ENCODE results near the gene TTC28. TPM values are rescaled to one million over a fixed set of nuclear protein-coding genes. Genes with fewer than 3 reads are reported as not detected.

TTC28 gene
- total and polyA plus RNA-seq, 10 of the 15 experiments (the other 5 are each of a cell fraction or from before 2014, with no cell fraction given): 0.15 to 8.4 (median 1.4) TPM

DNA sequence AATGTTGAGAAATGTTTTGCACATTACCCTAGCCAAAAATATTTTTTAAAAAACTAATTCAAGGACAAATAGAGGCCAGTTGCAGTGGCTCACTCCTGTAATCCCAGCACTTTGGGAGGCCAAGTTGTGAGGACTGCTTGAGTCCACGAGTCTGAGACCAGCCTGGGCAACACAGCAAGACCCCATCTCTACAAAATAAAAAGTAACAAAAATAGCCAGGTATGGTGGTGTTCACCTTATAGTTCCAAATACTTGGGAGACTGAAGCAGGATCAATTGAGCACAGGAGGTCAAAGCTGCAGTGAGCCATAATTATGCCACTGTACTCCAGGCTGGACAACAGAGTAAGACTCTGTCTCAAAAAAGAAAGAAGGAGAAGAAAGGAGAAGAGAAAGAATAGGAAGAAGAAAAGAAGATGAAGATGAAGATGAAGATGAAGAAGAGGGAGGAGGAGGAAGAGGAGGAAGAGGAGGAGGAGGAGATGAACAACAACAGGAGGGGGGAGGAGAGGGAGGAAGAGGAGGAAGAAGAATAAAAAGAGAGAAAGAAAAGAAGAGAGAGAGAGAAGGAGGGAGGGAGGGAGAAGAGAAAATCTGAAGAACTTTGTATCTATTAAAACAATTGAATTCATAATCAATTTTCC is 136.5 kb downstream of the TTC28 start:
- no peak for FAIRE-seq
- 0% methylated on average over 1 of the region's 1 CpG for WGBS (ENCODE audit: insufficient coverage, insufficient replicate concordance, low lambda C conversion rate, missing lambda C conversion rate)
- BruUV-seq (replicated peaks): no TSS peak
- TF ChIP-seq, protein P1, sequence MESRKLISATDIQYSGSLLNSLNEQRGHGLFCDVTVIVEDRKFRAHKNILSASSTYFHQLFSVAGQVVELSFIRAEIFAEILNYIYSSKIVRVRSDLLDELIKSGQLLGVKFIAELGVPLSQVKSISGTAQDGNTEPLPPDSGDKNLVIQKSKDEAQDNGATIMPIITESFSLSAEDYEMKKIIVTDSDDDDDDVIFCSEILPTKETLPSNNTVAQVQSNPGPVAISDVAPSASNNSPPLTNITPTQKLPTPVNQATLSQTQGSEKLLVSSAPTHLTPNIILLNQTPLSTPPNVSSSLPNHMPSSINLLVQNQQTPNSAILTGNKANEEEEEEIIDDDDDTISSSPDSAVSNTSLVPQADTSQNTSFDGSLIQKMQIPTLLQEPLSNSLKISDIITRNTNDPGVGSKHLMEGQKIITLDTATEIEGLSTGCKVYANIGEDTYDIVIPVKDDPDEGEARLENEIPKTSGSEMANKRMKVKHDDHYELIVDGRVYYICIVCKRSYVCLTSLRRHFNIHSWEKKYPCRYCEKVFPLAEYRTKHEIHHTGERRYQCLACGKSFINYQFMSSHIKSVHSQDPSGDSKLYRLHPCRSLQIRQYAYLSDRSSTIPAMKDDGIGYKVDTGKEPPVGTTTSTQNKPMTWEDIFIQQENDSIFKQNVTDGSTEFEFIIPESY (IDR thresholded peaks at IDR 0.05): no peak
- TF ChIP-seq SMARCA5 (IDR thresholded peaks at IDR 0.05): no peak
- no peak for TF ChIP-seq CBX3 (IDR thresholded peaks at IDR 0.05; ENCODE audit: borderline replicate concordance, low read depth)
- TF ChIP-seq ZNF217 (IDR thresholded peaks at IDR 0.05): no peak
- no peak for TF ChIP-seq ASH2L (IDR thresholded peaks at IDR 0.05; ENCODE audit: borderline replicate concordance, low read depth)
- TF ChIP-seq, protein P2, sequence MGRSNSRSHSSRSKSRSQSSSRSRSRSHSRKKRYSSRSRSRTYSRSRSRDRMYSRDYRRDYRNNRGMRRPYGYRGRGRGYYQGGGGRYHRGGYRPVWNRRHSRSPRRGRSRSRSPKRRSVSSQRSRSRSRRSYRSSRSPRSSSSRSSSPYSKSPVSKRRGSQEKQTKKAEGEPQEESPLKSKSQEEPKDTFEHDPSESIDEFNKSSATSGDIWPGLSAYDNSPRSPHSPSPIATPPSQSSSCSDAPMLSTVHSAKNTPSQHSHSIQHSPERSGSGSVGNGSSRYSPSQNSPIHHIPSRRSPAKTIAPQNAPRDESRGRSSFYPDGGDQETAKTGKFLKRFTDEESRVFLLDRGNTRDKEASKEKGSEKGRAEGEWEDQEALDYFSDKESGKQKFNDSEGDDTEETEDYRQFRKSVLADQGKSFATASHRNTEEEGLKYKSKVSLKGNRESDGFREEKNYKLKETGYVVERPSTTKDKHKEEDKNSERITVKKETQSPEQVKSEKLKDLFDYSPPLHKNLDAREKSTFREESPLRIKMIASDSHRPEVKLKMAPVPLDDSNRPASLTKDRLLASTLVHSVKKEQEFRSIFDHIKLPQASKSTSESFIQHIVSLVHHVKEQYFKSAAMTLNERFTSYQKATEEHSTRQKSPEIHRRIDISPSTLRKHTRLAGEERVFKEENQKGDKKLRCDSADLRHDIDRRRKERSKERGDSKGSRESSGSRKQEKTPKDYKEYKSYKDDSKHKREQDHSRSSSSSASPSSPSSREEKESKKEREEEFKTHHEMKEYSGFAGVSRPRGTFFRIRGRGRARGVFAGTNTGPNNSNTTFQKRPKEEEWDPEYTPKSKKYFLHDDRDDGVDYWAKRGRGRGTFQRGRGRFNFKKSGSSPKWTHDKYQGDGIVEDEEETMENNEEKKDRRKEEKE (IDR thresholded peaks at IDR 0.05): no peak
- TF ChIP-seq, protein P3, sequence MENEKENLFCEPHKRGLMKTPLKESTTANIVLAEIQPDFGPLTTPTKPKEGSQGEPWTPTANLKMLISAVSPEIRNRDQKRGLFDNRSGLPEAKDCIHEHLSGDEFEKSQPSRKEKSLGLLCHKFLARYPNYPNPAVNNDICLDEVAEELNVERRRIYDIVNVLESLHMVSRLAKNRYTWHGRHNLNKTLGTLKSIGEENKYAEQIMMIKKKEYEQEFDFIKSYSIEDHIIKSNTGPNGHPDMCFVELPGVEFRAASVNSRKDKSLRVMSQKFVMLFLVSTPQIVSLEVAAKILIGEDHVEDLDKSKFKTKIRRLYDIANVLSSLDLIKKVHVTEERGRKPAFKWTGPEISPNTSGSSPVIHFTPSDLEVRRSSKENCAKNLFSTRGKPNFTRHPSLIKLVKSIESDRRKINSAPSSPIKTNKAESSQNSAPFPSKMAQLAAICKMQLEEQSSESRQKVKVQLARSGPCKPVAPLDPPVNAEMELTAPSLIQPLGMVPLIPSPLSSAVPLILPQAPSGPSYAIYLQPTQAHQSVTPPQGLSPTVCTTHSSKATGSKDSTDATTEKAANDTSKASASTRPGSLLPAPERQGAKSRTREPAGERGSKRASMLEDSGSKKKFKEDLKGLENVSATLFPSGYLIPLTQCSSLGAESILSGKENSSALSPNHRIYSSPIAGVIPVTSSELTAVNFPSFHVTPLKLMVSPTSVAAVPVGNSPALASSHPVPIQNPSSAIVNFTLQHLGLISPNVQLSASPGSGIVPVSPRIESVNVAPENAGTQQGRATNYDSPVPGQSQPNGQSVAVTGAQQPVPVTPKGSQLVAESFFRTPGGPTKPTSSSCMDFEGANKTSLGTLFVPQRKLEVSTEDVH (IDR thresholded peaks at IDR 0.05; ENCODE audit: low read depth, partially characterized antibody): no peak
- no peak for TF ChIP-seq SRF (IDR thresholded peaks at IDR 0.05; ENCODE audit: low read depth in 2 of 2, low read length in 2 of 2)
- no peak for TF ChIP-seq NFIC (IDR thresholded peaks at IDR 0.05; ENCODE audit: low read depth, low read length)
- TF ChIP-seq EZH2 (IDR thresholded peaks at IDR 0.05; ENCODE audit: borderline replicate concordance, control insufficient read depth, low read depth, low read length): no peak
- TF ChIP-seq CREM (IDR thresholded peaks at IDR 0.05; ENCODE audit: low read depth): no peak
- no peak for TF ChIP-seq SPI1 (IDR thresholded peaks at IDR 0.05; ENCODE audit: borderline replicate concordance, insufficient read depth, low read depth, low read length)

More for the DNA sequence above, 136.5 kb downstream of the TTC28 start:
- no peak for DNase-seq (ENCODE audit: low read depth, low spot score)
- Histone ChIP-seq H3K79me2 (ENCODE audit: control insufficient read depth, insufficient read depth, low read length) (no peaks in the 10 kb centered on the region), H3K9ac (ENCODE audit: control insufficient read depth, insufficient read depth, low read length) (no peak overlapping the region), H3K4me2 (ENCODE audit: control insufficient read depth, insufficient read depth) (no peak overlapping the region), H3K27me3 (replicated peaks in 1 of 2; ENCODE audit: control insufficient read depth in 2 of 2, insufficient read depth in 2 of 2, low read length in 1 of 2) (no peaks in the 10 kb centered on the region), H2AFZ (ENCODE audit: control insufficient read depth, low read depth, low read length) (no peak overlapping the region), H4K20me1 (ENCODE audit: control insufficient read depth, insufficient read depth) (no peaks in the 10 kb centered on the region), H3K9me3 (replicated peaks; ENCODE audit: control insufficient read depth, insufficient read depth, low read length) (no peaks in the 10 kb centered on the region), H3K4me3 (no peak overlapping the region), H3K36me3 (ENCODE audit: control insufficient read depth in 2 of 2, insufficient read depth in 2 of 2, low read length in 1 of 2) (no peaks in the 10 kb centered on the region), H3K4me1 (ENCODE audit: control insufficient read depth, insufficient read depth, low read length) (no peaks in the 10 kb centered on the region), H3K27ac (ENCODE audit: control insufficient read depth, insufficient read depth) (no peak overlapping the region)
- CTCF ChIA-PET: no interaction called here
- POLR2A ChIA-PET: no interaction called here
- intact Hi-C loops (cut with micrococcal nuclease; ENCODE audit: unreplicated experiment): no loop called here
- ATAC-seq: no peak
- SMC1A ChIA-PET (ENCODE audit: uncharacterized antibody, unreplicated experiment): no interaction called here
- RAD21 ChIA-PET (ENCODE audit: unreplicated experiment): no interaction called here
- in situ Hi-C loops (cut with MboI): no loop called here

All from GM12878 (cell line).